ENCODE data around the gene ATF7IP.

GRCh38 chr12:14426792-14427191 is 61.3 kb downstream of the ATF7IP start:
- no peak for TF ChIP-seq CTCF (conservative IDR thresholded peaks at IDR 0.05; ENCODE audit: low read depth, low read length)
- TF ChIP-seq EZH2 (IDR thresholded peaks at IDR 0.05; ENCODE audit: borderline replicate concordance, low read depth, low read length, poor library complexity, severe bottlenecking) = no peak

Data from A673 (cell line).